Stimulated activated effector memory CD8-positive, alpha-beta T cell treated with anti-CD3 and anti-CD28 coated beads, Interleukin-12 subunit alpha, Interleukin-12 subunit beta, amount 100 ng/mL, for 72 hours (primary cell): ENCODE results near the gene MAML2.

Experiments
- ATAC-seq: fragments of 150-1000 bp; cut with Tn5 transposase; 2 replicates; pipeline ENCODE4 v1.10.0; 2021
- DNase-seq, 2 donors: peaks; one replicate each; pipeline ENCODE4 v3.0.0; 2021 to 2022; ENCODE audit warnings: low spot score in 2 of 2
- H3K27ac Mint-ChIP-seq: one replicate; pipeline ENCODE4 v1.8.0; 2022; ENCODE audit warnings: mild to moderate bottlenecking, mixed read lengths
- H3K36me3 Mint-ChIP-seq: one replicate; pipeline ENCODE4 v1.8.0; 2022; ENCODE audit warnings: mild to moderate bottlenecking, mixed read lengths
- H3K4me1 Mint-ChIP-seq: one replicate; pipeline ENCODE4 v1.8.0; 2022; ENCODE audit warnings: mixed read lengths
- H3K4me3 Mint-ChIP-seq: one replicate; pipeline ENCODE4 v1.8.0; 2022; ENCODE audit warnings: mild to moderate bottlenecking, mixed read lengths
- H3K9me3 Mint-ChIP-seq: one replicate; pipeline ENCODE4 v1.8.0; 2022; ENCODE audit warnings: mixed read lengths

MAML2 gene

GRCh38 chr11:96217206-96217605 lies 125.8 kb downstream of the MAML2 start:
- Mint-ChIP-seq H3K4me3 (no peak overlapping the region), H3K27ac (peak overlapping the region; percentile 11)

GRCh38 chr11:96215826-96216225 lies 127.2 kb downstream of the MAML2 start:
- Mint-ChIP-seq H3K4me3 (peak overlapping the region; percentile 60), H3K36me3 (no peaks in the 10 kb centered on the region), H3K4me1 (peaks cover 57% of the 10 kb centered on the region), H3K9me3 (no peaks in the 10 kb centered on the region), H3K27ac (peak overlapping the region; percentile 95)
- DNase-seq (no peak), ATAC-seq (no peak)

More at GRCh38 chr11:96217206-96217605, 125.8 kb downstream of the MAML2 start:
- peaks cover 59% of the 10 kb centered on the region for H3K4me1 Mint-ChIP-seq
- H3K36me3 Mint-ChIP-seq: no peaks in the 10 kb centered on the region
- ATAC-seq (no peak), DNase-seq (no peak)
- no peaks in the 10 kb centered on the region for H3K9me3 Mint-ChIP-seq

GRCh38 chr11:96215110-96215782 lies 127.7 kb downstream of the MAML2 start:
- DNase-seq: peak in 1 of 2 donors; percentile 67
- Mint-ChIP-seq H3K9me3 (no peaks in the 10 kb centered on the region), H3K27ac (peak overlapping the region; percentile 95), H3K4me1 (peaks cover 53% of the 10 kb centered on the region), H3K4me3 (peak overlapping the region; percentile 60), H3K36me3 (no peaks in the 10 kb centered on the region)
- peak; percentile 74 for ATAC-seq

GRCh38 chr11:96214777-96215109 lies 128.3 kb downstream of the MAML2 start:
- DNase-seq (no peak), ATAC-seq (no peak)
- H3K27ac Mint-ChIP-seq: peak overlapping the region; percentile 95
- peak overlapping the region; percentile 60 for H3K4me3 Mint-ChIP-seq
- H3K9me3 Mint-ChIP-seq: no peaks in the 10 kb centered on the region
- H3K4me1 Mint-ChIP-seq: peaks cover 49% of the 10 kb centered on the region
- H3K36me3 Mint-ChIP-seq: no peaks in the 10 kb centered on the region

GRCh38 chr11:96213500-96213899 lies 129.5 kb downstream of the MAML2 start:
- DNase-seq (no peak), ATAC-seq (no peak)
- Mint-ChIP-seq H3K9me3 (no peaks in the 10 kb centered on the region), H3K36me3 (no peaks in the 10 kb centered on the region), H3K27ac (no peak overlapping the region), H3K4me3 (no peak overlapping the region), H3K4me1 (peaks cover 59% of the 10 kb centered on the region)

- peak; percentile 82 for ATAC-seq
- no peak for DNase-seq
- H3K4me1 Mint-ChIP-seq: peaks cover 67% of the 10 kb centered on the region
- H3K36me3 Mint-ChIP-seq: no peaks in the 10 kb centered on the region
- H3K4me3 Mint-ChIP-seq: peak overlapping the region; percentile 58
- no peaks in the 10 kb centered on the region for H3K9me3 Mint-ChIP-seq
- H3K27ac Mint-ChIP-seq: peak overlapping the region; percentile 90
These were observed 131.6 kb downstream of the MAML2 start for GRCh38 chr11:96211436-96211835.

GRCh38 chr11:96207459-96208449 lies 135.2 kb downstream of the MAML2 start:
- no peaks in the 10 kb centered on the region for H3K9me3 Mint-ChIP-seq
- H3K4me1 Mint-ChIP-seq: peaks cover 76% of the 10 kb centered on the region
- no peaks in the 10 kb centered on the region for H3K36me3 Mint-ChIP-seq
- H3K27ac Mint-ChIP-seq: peak overlapping the region; percentile 92
- no peak for DNase-seq
- peak overlapping the region; percentile 44 for H3K4me3 Mint-ChIP-seq
- no peak for ATAC-seq

- Mint-ChIP-seq H3K27ac (peak overlapping the region; percentile 92), H3K4me3 (no peak overlapping the region), H3K4me1 (peaks cover 73% of the 10 kb centered on the region), H3K9me3 (no peaks in the 10 kb centered on the region), H3K36me3 (no peaks in the 10 kb centered on the region)
- DNase-seq (no peak), ATAC-seq (no peak)
These were observed 136.0 kb downstream of the MAML2 start for GRCh38 chr11:96206955-96207354.

GRCh38 chr11:96205460-96205809 lies 137.6 kb downstream of the MAML2 start:
- Mint-ChIP-seq H3K36me3 (no peaks in the 10 kb centered on the region), H3K9me3 (no peaks in the 10 kb centered on the region), H3K27ac (peak overlapping the region; percentile 92), H3K4me3 (peak overlapping the region; percentile 36), H3K4me1 (peaks cover 75% of the 10 kb centered on the region)
- peak; percentile 87 for ATAC-seq
- DNase-seq: peak in 1 of 2 donors; percentile 67

- H3K27ac Mint-ChIP-seq: peak overlapping the region; percentile 92
- peak; percentile 89 for ATAC-seq
- peaks cover 80% of the 10 kb centered on the region for H3K4me1 Mint-ChIP-seq
- no peaks in the 10 kb centered on the region for H3K9me3 Mint-ChIP-seq
- DNase-seq: peak in 1 of 2 donors; percentile 47
- peak overlapping the region; percentile 36 for H3K4me3 Mint-ChIP-seq
- peaks cover under 1% of the 10 kb centered on the region for H3K36me3 Mint-ChIP-seq
These were observed 138.1 kb downstream of the MAML2 start for GRCh38 chr11:96204721-96205459.

GRCh38 chr11:96204366-96204659 lies 138.7 kb downstream of the MAML2 start:
- DNase-seq (no peak), ATAC-seq (no peak)
- peak overlapping the region; percentile 92 for H3K27ac Mint-ChIP-seq
- H3K9me3 Mint-ChIP-seq: no peaks in the 10 kb centered on the region
- H3K4me1 Mint-ChIP-seq: peaks cover 85% of the 10 kb centered on the region
- H3K4me3 Mint-ChIP-seq: peak overlapping the region; percentile 36
- peaks cover 7% of the 10 kb centered on the region for H3K36me3 Mint-ChIP-seq

GRCh38 chr11:96203567-96204365 lies 139.2 kb downstream of the MAML2 start:
- Mint-ChIP-seq H3K27ac (peak overlapping the region; percentile 92), H3K36me3 (peaks cover 10% of the 10 kb centered on the region), H3K4me3 (peak overlapping the region; percentile 36), H3K9me3 (no peaks in the 10 kb centered on the region), H3K4me1 (peaks cover 84% of the 10 kb centered on the region)
- DNase-seq (no peak), ATAC-seq (no peak)

- H3K27ac Mint-ChIP-seq: peak overlapping the region; percentile 92
- no peak for ATAC-seq
- DNase-seq: no peak
- no peaks in the 10 kb centered on the region for H3K9me3 Mint-ChIP-seq
- H3K4me3 Mint-ChIP-seq: no peak overlapping the region
- peaks cover 73% of the 10 kb centered on the region for H3K4me1 Mint-ChIP-seq
- peaks cover 15% of the 10 kb centered on the region for H3K36me3 Mint-ChIP-seq
These were observed 142.8 kb downstream of the MAML2 start for GRCh38 chr11:96200243-96200642.

- H3K4me1 Mint-ChIP-seq: peaks cover 72% of the 10 kb centered on the region
- no peaks in the 10 kb centered on the region for H3K9me3 Mint-ChIP-seq
- ATAC-seq: peak; percentile 93
- peak in 1 of 2 donors; percentile 72 for DNase-seq
- peak overlapping the region; percentile 13 for H3K4me3 Mint-ChIP-seq
- peaks cover 15% of the 10 kb centered on the region for H3K36me3 Mint-ChIP-seq
- peak overlapping the region; percentile 92 for H3K27ac Mint-ChIP-seq
These were observed 143.4 kb downstream of the MAML2 start for GRCh38 chr11:96199563-96200025.
